Lower lobe of right lung (tissue), 2 donors: Measurements from ENCODE around the gene SMR3B. TPM values are rescaled to one million over a fixed set of nuclear protein-coding genes. Genes with fewer than 3 reads are reported as not detected.

ENCODE experiments used
- ATAC-seq, 2 donors: fragments of 200-7000 bp; cut with Tn5 transposase; one replicate each; pipeline ENCODE4 v1.9.1; 2020 to 2022; ENCODE audit warnings: mild to moderate bottlenecking in 2 of 2, moderate library complexity in 2 of 2
- DNase-seq: peaks from one replicate; pipeline ENCODE4 v3.0.0-alpha.2; 2020
- H3K27ac ChIP-seq: fragments of 200-600 bp; one replicate; pipeline ENCODE4 v1.8.0; 2022
- H3K27me3 ChIP-seq: fragments of 200-600 bp; one replicate; pipeline ENCODE4 v1.8.0; 2022; ENCODE audit warnings: low read depth
- H3K36me3 ChIP-seq: fragments of 200-600 bp; one replicate; pipeline ENCODE4 v1.8.0; 2022; ENCODE audit warnings: mild to moderate bottlenecking
- H3K4me1 ChIP-seq: fragments of 200-600 bp; one replicate; pipeline ENCODE4 v1.8.0; 2022
- H3K4me3 ChIP-seq: fragments of 200-600 bp; one replicate; pipeline ENCODE4 v1.8.0; 2022; ENCODE audit warnings: mild to moderate bottlenecking
- H3K9me3 ChIP-seq: fragments of 200-600 bp; one replicate; pipeline ENCODE4 v1.8.0; 2022
- intact Hi-C: fragments of 100-400 bp; cut with DNase I; formaldehyde crosslinking; loops from one replicate; pipeline ENCODE4 v1.11.0; 2022
- long read RNA-seq: library from polyadenylated mRNA; unstranded; transcript quantifications from one replicate; pipeline ENCODE4 v2.0.0, GENCODE V29; 2021
- total RNA-seq: library from RNA; stranded (reverse); fragmentation: NEBNext Ultra II Directional; extraction: Animal tissue kit (Norgen Biotek cat#: 25700); gene quantifications from one replicate; pipeline ENCODE4 v1.2.1, GENCODE V29; 2021
- TF ChIP-seq, protein P1 (sequence below): fragments of 200-600 bp; IDR thresholded peaks from one replicate; pipeline ENCODE4 v1.8.0; 2022; ENCODE audit warnings: antibody characterized with exemption, mild to moderate bottlenecking
- donor health status: DM: no; HTN: yes; CAD: no; lungs with severe emphysema.

Gene SMR3B
- total RNA-seq = not detected
- long read RNA-seq = 0 reads

- no peak for ATAC-seq
- Histone ChIP-seq H3K4me3 (no peak within 1 kb of the TSS), H3K36me3 (no peaks in the 10 kb centered on the region), H3K27ac (no peak within 1 kb of the TSS), H3K9me3 (no peaks in the 10 kb centered on the region), H3K4me1 (no peaks in the 10 kb centered on the region), H3K27me3 (no peaks in the 10 kb centered on the region)
- TF ChIP-seq, protein P1, sequence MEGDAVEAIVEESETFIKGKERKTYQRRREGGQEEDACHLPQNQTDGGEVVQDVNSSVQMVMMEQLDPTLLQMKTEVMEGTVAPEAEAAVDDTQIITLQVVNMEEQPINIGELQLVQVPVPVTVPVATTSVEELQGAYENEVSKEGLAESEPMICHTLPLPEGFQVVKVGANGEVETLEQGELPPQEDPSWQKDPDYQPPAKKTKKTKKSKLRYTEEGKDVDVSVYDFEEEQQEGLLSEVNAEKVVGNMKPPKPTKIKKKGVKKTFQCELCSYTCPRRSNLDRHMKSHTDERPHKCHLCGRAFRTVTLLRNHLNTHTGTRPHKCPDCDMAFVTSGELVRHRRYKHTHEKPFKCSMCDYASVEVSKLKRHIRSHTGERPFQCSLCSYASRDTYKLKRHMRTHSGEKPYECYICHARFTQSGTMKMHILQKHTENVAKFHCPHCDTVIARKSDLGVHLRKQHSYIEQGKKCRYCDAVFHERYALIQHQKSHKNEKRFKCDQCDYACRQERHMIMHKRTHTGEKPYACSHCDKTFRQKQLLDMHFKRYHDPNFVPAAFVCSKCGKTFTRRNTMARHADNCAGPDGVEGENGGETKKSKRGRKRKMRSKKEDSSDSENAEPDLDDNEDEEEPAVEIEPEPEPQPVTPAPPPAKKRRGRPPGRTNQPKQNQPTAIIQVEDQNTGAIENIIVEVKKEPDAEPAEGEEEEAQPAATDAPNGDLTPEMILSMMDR = no peak
- intact Hi-C loops = no loop called here
- DNase-seq = no peak
Measured at GRCh38 chr4:70382691-70383181, at the start of gene SMR3B. TSS of gene SMR3B (plus strand) at chr4:70383131. CDS start at chr4:70384511, 1,380 bp downstream.

- intact Hi-C loops = no loop called here
- ATAC-seq = no peak
- H3K4me3 ChIP-seq = no peak within 1 kb of the TSS
- H3K9me3 ChIP-seq = no peaks in the 10 kb centered on the region
- no peaks in the 10 kb centered on the region for H3K4me1 ChIP-seq
- H3K36me3 ChIP-seq = no peaks in the 10 kb centered on the region
- TF ChIP-seq, protein P1 = no peak
- no peak for DNase-seq
- no peaks in the 10 kb centered on the region for H3K27me3 ChIP-seq
- no peak within 1 kb of the TSS for H3K27ac ChIP-seq
Measured at GRCh38 chr4:70334681-70335080, 48.2 kb upstream of the SMR3B start, which contains the start of gene CABS1. TSS of gene CABS1 (plus strand) at chr4:70334981. CDS start at chr4:70335040, 59 bp downstream.

DNA sequence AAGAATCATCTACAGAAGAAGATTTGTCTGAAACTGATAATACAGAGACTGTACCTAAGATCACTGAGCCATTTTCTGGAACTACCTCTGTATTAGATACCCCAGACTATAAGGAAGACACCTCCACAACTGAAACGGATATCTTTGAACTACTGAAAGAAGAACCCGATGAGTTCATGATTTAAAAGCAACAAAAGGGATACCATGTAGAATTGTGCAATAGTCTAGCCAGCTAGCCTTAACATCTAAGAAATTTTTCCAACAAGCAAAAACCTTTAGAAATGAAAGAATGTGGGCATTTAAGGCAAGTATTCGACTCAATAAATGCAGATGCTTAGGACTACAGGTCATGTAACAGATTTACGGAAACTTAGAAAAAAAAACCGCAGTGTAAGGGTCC lies 46.9 kb upstream of the SMR3B start:
- no peaks in the 10 kb centered on the region for H3K36me3 ChIP-seq
- H3K9me3 ChIP-seq = no peaks in the 10 kb centered on the region
- intact Hi-C loops = no loop called here
- TF ChIP-seq, protein P1 = no peak
- H3K4me3 ChIP-seq = no peak overlapping the region
- ATAC-seq (no peak), DNase-seq (no peak)
- H3K4me1 ChIP-seq = no peaks in the 10 kb centered on the region
- H3K27ac ChIP-seq = no peak overlapping the region
- no peaks in the 10 kb centered on the region for H3K27me3 ChIP-seq

DNA sequence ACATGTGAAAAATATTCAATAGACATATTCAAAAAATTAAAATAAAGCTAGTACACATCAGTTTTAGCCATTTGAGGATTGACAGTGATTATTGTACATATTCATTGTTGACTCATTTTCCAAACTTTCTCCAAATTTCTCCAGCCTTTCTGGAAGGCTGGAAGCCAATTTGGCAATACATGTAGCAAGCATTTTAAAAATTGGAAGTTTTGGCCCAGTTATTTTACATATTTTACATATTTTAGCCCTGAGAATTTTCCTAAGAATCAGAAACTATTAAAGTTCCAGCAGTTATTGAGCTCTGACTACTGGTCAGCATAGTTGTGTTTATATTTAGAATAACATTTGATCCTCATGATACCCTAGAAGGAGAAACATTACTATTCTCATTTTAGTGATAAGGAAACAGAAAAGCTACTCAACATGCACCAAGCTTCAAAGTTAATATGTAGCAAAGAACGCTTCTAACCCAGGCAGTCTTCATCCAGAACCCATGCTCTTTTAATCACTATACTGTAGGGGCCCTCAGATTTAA lies 45.0 kb upstream of the SMR3B start:
- TF ChIP-seq, protein P1 = no peak

GRCh38 chr4:70356185-70356584 lies 26.7 kb upstream of the SMR3B start:
- TF ChIP-seq, protein P1 = no peak
- no peaks in the 10 kb centered on the region for H3K9me3 ChIP-seq
- H3K27me3 ChIP-seq = no peaks in the 10 kb centered on the region
- H3K4me3 ChIP-seq = no peak overlapping the region
- DNase-seq (no peak), ATAC-seq (no peak)
- H3K27ac ChIP-seq = no peak overlapping the region
- H3K36me3 ChIP-seq = no peaks in the 10 kb centered on the region
- H3K4me1 ChIP-seq = no peaks in the 10 kb centered on the region
- intact Hi-C loops = no loop called here

More for the DNA sequence above, 45.0 kb upstream of the SMR3B start:
- H3K9me3 ChIP-seq = no peaks in the 10 kb centered on the region
- H3K36me3 ChIP-seq = no peaks in the 10 kb centered on the region
- no peaks in the 10 kb centered on the region for H3K27me3 ChIP-seq
- intact Hi-C loops = no loop called here
- ATAC-seq (no peak), DNase-seq (no peak)
- no peak overlapping the region for H3K27ac ChIP-seq
- H3K4me1 ChIP-seq = no peaks in the 10 kb centered on the region
- no peak overlapping the region for H3K4me3 ChIP-seq
